Measurements from ENCODE around the gene RRAS.

RRAS gene

DNA sequence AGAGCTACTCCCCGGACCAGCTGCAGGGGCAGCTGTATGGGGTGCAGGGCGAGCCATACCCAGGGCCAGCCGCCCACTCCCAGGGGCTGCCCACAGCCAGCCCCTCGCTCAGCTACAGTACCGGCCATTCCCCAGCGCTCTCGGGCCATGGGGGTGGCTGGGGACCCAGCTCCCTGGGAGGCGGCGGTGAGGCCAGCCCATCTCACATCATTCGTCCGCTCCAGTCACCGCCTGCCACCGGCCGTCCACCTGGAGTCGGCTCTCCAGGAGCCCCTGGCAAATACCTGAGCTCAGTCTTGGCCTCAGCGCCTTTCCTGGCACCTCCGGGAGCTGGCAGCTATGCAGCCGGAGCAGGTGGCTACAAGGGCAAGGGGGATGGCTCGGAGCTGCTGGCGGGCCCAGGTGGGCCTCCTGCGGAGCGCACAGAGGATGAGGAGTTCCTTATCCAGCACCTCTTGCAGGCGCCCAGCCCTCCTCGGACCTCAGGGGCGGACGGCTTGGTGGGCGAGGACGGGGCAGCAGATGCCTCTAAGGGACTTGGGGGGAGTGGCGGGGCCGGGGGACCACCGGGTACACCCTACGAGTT, 44.0 kb downstream of the RRAS start:
- no peak for DNase-seq
- ATAC-seq, result no peak

DNA sequence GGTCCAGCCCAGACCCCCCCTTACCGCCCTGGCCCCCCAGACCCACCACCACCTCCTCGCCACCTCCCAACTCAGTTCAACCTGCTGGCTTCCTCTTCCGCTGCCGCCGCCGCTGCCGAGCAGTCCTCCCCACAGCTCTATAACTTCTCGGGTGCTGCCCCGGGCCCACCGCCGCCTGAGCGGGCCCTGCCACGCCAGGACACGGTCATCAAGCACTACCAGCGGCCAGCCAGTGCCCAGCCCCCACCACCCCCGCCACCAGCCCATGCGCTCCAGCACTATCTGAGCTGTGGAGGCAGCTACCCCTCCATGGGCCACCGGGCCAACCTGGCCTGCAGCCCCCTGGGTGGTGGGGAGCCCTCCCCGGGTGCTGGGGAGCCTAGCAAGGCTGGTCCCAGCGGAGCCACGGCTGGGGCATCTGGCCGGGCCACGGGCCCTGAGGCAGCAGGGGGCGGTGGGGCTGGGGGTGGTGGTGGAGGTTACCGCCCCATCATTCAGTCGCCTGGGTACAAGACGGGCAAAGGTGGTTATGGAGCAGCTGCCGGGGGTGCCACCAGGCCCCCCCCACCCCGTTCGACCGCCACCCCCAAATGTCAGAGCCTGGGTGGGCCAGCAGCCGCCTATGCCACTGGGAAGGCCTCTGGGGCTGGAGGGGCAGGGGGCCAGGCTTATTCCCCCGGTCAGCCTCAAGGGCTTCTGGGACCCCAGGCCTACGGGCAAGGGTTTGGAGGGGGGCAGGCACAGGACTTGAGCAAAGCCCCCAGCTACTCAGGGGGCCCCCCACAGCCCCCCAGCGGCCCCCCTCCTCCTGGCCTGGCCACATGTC, 44.7 kb downstream of the RRAS start:
- DNase-seq (no peak), ATAC-seq (no peak)

DNA sequence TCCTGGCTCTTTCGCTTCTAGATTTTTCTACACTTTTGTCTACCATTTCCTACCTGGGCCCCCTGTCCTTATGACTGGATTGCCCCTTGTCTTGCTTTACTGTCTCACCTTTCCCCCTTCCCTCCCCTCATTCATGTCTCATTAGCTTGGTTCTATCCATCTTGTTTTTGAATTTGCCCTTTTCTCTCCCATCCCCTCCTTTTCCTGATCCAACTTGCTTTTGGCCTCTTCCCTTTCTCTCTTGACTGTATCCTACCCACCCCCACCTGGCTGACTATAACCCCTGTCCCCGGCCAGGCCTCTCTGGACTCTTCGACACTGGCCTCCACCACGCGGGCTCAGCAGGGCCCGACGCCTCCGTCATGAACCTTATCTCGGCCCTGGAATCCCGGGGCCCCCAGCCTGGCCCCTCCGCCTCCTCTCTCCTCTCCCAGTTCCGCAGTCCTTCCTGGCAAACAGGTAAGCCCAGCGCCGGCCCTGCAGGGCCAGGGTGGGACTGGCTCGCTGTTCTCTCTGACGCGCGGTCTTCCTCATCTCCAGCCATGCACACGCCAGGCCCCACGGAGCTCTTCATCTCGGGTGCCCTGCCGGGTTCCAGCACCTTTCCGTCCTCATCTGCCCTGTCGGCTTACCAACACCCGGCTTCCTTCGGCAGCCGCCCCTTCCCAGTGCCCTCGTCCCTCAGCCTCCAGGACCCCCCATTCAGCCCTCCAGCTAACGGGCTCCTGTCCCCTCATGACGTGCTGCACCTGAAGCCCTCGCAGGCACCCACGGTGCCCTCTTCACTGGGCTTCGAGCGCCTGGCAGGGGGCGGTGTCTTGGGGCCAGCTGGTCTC, 45.6 kb downstream of the RRAS start:
- DNase-seq, result no peak
- no peak for ATAC-seq

DNA sequence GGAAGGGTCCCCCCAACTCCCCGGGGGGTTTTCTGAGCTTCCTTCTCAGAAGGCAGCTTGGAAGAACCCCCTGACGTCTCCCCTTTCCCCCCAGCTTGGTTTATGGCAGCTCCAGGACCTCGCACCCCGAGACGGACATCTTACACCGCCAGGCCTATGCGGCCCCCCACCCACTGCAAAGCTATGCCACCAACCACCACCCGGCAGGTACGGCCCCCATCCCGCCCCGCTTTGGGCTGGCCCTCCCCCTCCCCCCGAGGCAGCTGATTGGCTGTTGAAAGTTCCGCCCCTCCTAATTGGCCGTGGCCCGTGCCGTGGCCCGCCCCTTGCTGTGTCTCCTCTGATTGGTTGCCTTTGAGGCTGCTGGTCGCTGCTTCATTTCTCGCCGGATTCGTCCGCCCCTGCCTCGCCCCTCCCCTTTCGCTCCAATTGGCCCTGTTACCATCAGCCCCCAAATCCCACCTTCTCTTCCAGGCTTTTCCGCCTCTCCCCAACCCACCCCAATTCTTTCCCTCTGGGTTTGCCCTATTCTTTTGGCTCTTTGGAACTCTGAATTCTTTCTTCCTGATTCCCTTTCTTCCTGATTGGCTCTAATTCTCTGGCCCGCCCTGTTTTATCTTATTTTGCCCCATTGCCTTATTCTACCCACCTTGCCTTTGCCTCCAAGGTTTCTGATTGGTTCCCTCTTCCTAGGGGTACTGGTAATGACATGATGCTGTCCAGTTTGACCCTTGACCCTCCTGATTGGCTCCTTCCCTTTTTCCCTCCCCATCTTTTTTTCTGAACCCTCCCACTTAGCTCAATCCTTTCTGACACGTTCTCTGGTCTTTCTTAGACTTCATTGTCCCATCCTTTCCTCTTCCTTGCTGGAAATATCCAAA, 46.5 kb downstream of the RRAS start:
- ATAC-seq, result peak; percentile 55
- DNase-seq, result peak; percentile 96

DNA sequence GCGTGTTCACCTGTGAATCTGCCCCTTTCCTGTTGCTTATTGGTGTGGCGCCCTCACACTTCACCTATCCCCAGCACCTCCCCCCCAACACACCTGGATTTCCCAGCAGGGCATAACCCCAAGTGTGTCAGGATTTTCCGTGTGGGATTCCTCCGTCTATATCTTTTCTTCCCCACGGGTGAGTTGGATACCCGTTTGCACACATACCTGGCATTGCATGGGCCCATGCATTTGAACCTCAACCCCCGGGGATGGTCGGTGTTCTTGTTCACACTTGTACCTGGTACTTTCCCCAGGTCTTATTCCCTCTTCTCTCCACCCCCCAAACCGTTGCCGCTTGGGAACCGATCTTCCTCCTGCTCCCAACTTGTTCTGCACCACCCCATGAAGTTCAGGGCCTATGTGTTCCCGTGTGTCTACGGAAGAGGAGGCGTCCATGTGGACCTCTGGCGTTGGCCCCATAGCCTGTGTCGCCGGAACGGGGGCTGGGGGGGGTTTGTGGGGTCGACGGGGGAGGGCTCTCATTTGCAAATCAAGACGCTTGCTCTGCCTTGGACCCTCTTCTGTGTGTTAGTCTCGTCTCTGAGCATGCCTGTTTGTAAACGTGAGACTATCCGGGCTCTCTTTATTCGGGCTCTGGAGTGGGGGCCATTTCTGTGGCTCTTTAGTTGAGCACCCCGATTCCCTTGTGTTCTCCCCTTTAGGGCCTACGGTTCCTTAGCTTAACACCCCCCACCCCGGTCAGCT, 47.3 kb downstream of the RRAS start:
- ATAC-seq, result no peak
- peak; percentile 46 for DNase-seq

DNA sequence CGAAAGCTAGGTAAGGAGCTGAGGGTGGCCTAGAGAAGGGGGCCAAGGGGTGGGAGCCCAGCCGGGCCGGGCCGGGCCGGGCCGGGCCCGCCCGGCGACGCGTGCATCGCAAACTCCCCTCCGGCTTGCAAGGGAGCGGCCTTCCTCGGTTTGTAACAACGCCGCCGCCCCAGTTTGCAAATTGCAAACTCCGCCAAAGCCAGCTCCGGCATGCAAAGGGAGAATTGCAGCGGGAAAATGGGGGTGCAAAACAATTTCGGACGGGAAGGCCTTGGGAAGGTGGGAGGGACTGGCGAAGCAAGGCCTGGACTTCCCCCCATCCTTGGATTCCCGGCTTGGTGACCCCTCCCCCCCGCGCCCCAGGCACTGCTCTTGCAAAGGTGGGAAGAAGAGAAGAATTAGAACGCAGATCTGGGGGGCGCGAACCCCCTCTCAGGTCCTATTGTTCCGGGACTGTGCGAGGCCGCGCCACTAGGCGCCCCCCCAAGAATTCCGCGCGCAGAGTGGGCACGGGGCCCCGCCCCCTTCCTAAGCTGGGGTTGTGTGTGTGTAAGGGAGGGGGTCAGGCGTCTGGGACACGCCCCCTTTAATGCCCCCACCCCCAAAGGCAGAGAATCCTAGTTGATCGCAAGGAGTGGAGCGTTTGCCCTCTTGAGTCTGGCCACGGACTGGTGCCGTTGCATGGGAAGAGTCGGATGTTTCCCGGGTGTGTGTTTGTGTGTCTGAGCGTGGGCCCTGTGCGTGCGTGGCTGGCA, 48.0 kb downstream of the RRAS start:
- DNase-seq (peak; percentile 65), ATAC-seq (no peak)

DNA sequence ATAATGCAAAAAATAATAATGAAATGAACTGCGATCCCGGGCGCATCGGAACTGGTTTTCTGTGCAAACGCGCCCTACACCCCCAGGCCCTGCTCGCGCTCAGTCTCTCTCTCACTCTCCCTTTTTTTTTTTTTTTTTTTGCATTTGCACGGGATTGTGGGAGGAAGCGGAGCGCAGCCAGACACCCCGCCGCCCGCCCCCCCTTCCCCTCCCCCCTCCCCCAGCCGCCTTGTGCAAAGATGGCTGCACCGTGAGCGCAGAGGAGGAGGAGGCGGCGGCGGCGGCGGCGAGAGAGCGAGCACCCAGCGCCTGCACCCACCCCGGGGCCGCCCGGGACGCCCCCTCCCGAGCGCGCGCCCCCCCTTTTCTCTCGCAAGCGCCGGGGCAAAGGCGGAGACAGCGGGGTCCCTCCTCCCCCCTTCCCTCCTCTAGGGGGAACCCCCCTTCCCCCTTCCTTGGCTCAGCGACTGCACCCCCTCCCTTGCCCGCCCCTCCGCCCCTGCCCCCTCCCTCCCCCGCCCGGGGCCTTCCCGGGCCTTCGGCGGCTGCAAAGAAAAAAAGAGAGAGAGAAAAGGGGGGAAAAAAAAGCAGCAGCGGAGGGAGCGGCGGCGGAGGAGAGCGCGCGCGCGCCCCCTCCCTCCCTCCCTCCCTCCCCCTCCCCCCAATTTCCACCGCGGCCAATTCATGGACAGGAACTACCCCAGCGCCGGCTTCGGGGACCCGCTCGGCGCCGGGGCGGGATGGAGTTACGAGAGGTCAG, 48.8 kb downstream of the RRAS start, which contains the start of gene PRR12:
TSS of gene PRR12 (plus strand) at position 212 of the 760 bp plus-strand sequence. CDS start at position 685, 473 bp downstream.
- ATAC-seq (peak; percentile 29), DNase-seq (peak; percentile 79)

DNA sequence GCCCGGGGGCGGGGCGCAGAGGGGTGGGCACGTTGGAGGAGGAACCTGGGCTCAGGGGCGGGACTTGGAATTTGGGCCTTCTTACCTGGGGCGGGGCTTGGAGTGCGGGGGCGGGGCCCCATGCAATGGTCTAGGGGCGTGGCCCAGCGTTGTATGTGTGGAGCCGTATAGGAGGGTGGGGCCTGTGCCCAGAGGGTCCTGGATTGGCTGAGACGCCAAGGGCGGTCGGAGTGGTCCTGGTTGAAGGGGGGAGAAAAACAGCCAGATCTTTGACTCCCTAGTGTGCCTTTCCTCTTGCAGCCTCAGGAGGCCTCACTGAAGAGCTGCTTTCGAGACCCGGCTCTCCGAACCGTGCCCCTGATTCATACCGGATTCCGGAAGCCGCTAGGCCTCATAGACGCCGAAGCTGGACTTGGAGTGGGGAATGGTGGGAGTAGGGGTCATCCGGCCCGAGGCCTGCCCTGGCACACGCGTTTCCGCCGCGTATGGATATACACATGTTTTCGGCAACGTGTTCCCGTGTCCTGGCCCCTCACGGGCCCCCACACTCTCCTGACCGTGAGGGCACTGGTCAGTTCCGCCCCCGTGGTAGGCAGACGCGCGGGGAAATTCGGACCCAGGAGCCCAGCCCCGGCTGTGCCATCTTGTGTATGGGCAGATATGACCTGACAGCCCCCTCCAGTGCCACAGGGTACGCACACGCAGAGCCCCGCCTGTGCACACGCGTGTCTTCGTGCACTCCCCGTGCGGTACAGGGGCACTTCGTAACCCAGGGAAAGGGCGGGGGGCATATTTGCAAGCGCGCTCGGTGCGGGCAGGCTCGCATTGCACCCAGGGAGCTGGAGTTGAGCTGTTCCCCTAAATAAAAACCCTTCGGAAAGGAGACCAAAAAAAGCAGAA, 49.6 kb downstream of the RRAS start:
- peak; percentile 87 for ATAC-seq
- peak; percentile 95 for DNase-seq

DNA sequence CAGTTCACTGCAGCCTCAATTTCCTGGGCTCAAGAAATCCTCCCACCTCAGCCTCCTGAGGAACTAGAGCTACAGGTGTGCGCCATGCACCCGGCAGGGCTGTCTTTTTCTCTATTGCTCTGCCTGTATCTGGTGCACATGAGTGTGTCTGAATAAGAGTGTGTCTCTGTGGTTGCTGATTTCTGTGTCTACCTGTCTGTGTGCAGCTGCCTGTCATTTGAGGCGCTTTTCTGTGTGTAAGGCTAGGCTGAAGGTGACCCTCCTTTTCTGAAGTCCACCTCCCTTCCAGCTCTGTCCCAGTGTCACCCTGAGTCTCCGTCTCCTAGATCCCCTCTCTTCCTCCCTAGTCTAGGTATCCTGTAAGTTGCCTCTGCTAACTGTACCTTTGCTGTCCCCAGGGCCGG, 50.4 kb downstream of the RRAS start:
- DNase-seq (no peak), ATAC-seq (no peak)

DNA sequence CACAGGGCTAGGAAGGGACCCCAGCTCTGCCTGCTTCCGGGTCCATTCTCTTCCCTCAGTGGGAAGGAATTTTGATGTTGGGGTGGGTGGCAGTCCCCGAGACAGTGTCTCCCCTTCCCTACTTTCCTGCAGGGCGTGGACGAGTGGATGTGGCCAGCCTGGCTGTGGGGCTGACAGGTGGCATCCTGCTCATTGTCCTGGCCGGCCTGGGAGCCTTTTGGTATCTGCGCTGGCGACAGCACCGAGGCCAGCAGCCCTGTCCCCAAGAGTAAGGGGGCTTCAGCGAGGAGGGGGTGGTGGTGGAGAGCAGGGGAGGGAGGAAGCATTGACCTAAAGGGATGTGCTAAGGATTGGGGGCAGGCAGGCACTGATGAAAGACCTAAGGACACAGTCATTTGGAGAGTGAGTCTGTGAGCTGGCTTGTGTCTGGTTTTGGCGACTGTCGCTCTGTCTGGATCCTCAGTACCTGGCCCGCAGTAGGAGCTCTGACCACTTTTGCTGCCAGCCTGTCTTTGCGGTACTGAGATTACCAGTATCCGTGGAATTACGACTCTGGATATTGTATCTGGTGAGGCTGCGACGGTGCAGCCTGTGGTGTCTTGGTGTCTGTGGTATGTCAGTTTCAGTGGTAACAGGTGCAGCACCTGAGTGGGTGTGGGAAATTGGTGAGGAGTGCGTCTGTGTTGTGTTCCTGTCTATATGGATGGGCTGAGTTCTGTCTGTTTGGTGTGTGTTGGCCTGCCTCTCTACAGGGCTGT, 51.4 kb downstream of the RRAS start:
- peak; percentile 38 for DNase-seq

DNA sequence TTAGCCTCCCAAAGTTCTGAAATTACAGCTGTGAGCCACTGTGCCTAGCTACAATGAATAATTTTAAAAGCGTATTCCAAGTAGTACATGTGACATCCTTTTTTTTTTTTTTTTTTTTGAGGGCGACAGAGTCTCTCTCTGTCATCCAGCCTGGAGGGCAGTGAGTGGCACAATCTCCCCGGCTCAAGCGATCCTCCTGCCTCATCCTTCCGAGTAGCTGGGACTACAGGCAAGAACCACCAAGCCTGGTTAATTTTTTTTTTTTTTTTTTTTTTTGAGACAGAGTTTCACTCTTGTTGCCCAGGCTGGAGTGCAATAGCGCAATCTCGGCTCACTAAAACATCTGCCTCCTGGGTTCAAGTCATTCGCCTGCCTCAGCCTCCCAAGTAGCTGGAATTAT, 52.7 kb downstream of the RRAS start:
- no peak for ATAC-seq
- DNase-seq, result no peak

More for the DNA sequence above, 51.4 kb downstream of the RRAS start:
- ATAC-seq, result no peak

Measured in stimulated activated naive CD8-positive, alpha-beta T cell treated with anti-CD3 and anti-CD28 coated beads, Interleukin-15, Interleukin-2, amounts not matched to agents 100 U/mL and 50 U/mL, for 24 hours (primary cell).